HT1080 (cell line): ENCODE data around the gene AGBL1. TPM values are rescaled to one million over a fixed set of nuclear protein-coding genes. Genes with fewer than 3 reads are reported as not detected.
A peak's percentile ranks its signal among the peaks of the same experiment; 100 is the strongest.

Experiments used
- DNase-seq: peaks from one replicate; pipeline ENCODE4 v3.0.0-alpha.2; 2015; ENCODE audit warnings: low read depth
- total RNA-seq: library from RNA; depleted of rRNA; stranded (reverse); fragments of >200 nt; shearing (Covaris generic); gene quantifications from 2 replicates; pipeline ENCODE4 v1.2.3, GENCODE V29; 2014

The AGBL1 gene
- total RNA-seq, 1 experiment from 2014 or later = 0.03 TPM

GRCh38 chr15:86316726-86317383 lies 237.2 kb downstream of the AGBL1 start:
- DNase-seq = peak; percentile 25

- DNase-seq = no peak
Measured at GRCh38 chr15:86317384-86317740, 237.7 kb downstream of the AGBL1 start.

GRCh38 chr15:86322629-86323028 lies 243.0 kb downstream of the AGBL1 start:
- DNase-seq = no peak

- no peak for DNase-seq
Measured at GRCh38 chr15:86327230-86327865, 247.7 kb downstream of the AGBL1 start.

GRCh38 chr15:86328658-86329057 lies 249.0 kb downstream of the AGBL1 start:
- no peak for DNase-seq

- DNase-seq = no peak
Measured at GRCh38 chr15:86329311-86330013, 249.8 kb downstream of the AGBL1 start.

- peak; percentile 15 for DNase-seq
Measured at GRCh38 chr15:86333819-86334218, 254.1 kb downstream of the AGBL1 start.

GRCh38 chr15:86336051-86336788 lies 256.5 kb downstream of the AGBL1 start:
- peak; percentile 98 for DNase-seq

GRCh38 chr15:86337071-86337470 lies 257.4 kb downstream of the AGBL1 start:
- DNase-seq = no peak

GRCh38 chr15:86347245-86347644 lies 267.6 kb downstream of the AGBL1 start:
- DNase-seq = peak; percentile 56

- no peak for DNase-seq
Measured at GRCh38 chr15:86349565-86349964, 269.9 kb downstream of the AGBL1 start.

GRCh38 chr15:86353213-86353612 lies 273.5 kb downstream of the AGBL1 start:
- no peak for DNase-seq

- DNase-seq = no peak
Measured at GRCh38 chr15:86355361-86355760, 275.7 kb downstream of the AGBL1 start.

- DNase-seq = no peak
Measured at GRCh38 chr15:86355801-86356200, 276.1 kb downstream of the AGBL1 start.

GRCh38 chr15:86362555-86362954 lies 282.9 kb downstream of the AGBL1 start:
- peak; percentile 98 for DNase-seq

- no peak for DNase-seq
Measured at GRCh38 chr15:86373147-86373546, 293.5 kb downstream of the AGBL1 start.

- peak; percentile 50 for DNase-seq
Measured at GRCh38 chr15:86375733-86376280, 296.1 kb downstream of the AGBL1 start.

- DNase-seq = no peak
Measured at GRCh38 chr15:86377914-86378313, 298.2 kb downstream of the AGBL1 start.

- DNase-seq = no peak
Measured at GRCh38 chr15:86382341-86382740, 302.7 kb downstream of the AGBL1 start.

- no peak for DNase-seq
Measured at GRCh38 chr15:86383611-86384010, 303.9 kb downstream of the AGBL1 start.

GRCh38 chr15:86384186-86384585 lies 304.5 kb downstream of the AGBL1 start:
- DNase-seq = no peak

- DNase-seq = no peak
Measured at GRCh38 chr15:86392296-86392695, 312.6 kb downstream of the AGBL1 start.
